ENCODE data around the gene GRIA3. TPM values are rescaled to one million over a fixed set of nuclear protein-coding genes. Genes with fewer than 3 reads are reported as not detected.

The GRIA3 gene
- total RNA-seq, 1 donor from 2014 or later = under 0.01 TPM

- no peak overlapping the region for H3K4me3 ChIP-seq (ENCODE audit: low read depth, low read length)
- no peak for TF ChIP-seq CTCF (conservative IDR thresholded peaks at IDR 0.05; ENCODE audit: low read depth, low read length)
- DNase-seq (ENCODE audit: low read depth) = no peak
These were observed 147.3 kb downstream of the GRIA3 start for GRCh38 chrX:123331349-123331748.

- TF ChIP-seq CTCF (conservative IDR thresholded peaks at IDR 0.05; ENCODE audit: low read depth, low read length) = no peak
- no peak overlapping the region for H3K4me3 ChIP-seq (ENCODE audit: low read depth, low read length)
- no peak for DNase-seq (ENCODE audit: low read depth)
These were observed 147.8 kb downstream of the GRIA3 start for GRCh38 chrX:123331859-123332258.

- no peak overlapping the region for H3K4me3 ChIP-seq (ENCODE audit: low read depth, low read length)
- no peak for DNase-seq (ENCODE audit: low read depth)
- no peak for TF ChIP-seq CTCF (conservative IDR thresholded peaks at IDR 0.05; ENCODE audit: low read depth, low read length)
These were observed 152.6 kb downstream of the GRIA3 start for GRCh38 chrX:123336666-123337065.

GRCh38 chrX:123337886-123338639 is 154.0 kb downstream of the GRIA3 start:
- no peak for DNase-seq (ENCODE audit: low read depth)
- no peak overlapping the region for H3K4me3 ChIP-seq (ENCODE audit: low read depth, low read length)

GRCh38 chrX:123339221-123339905 is 155.3 kb downstream of the GRIA3 start:
- no peak overlapping the region for H3K4me3 ChIP-seq (ENCODE audit: low read depth, low read length)
- no peak for TF ChIP-seq CTCF (conservative IDR thresholded peaks at IDR 0.05; ENCODE audit: low read depth, low read length)
- DNase-seq (ENCODE audit: low read depth) = no peak

More at GRCh38 chrX:123337886-123338639, 154.0 kb downstream of the GRIA3 start:
- no peak for TF ChIP-seq CTCF (conservative IDR thresholded peaks at IDR 0.05; ENCODE audit: low read depth, low read length)

GRCh38 chrX:123340696-123341095 is 156.6 kb downstream of the GRIA3 start:
- no peak for DNase-seq (ENCODE audit: low read depth)
- no peak for TF ChIP-seq CTCF (conservative IDR thresholded peaks at IDR 0.05; ENCODE audit: low read depth, low read length)
- H3K4me3 ChIP-seq (ENCODE audit: low read depth, low read length) = no peak overlapping the region

All from epithelial cell of proximal tubule (primary cell).